Measurements from ENCODE around the gene FAM209B. TPM values are rescaled to one million over a fixed set of nuclear protein-coding genes. Genes with fewer than 3 reads are reported as not detected.
"Not testable (repeated sequence)": the region's sequence is repeated elsewhere in the genome, so short reads cannot be mapped to it uniquely, and the experiment has no call there.

The FAM209B gene
- not detected for total RNA-seq

GRCh38 chr20:56532946-56533345, at the start of gene FAM209B:
TSS of gene FAM209B (plus strand) at chr20:56533246. CDS start at chr20:56533342, 96 bp downstream.
- H3K36me3 ChIP-seq; H3K27me3 ChIP-seq; DNase-seq; intact Hi-C loops (cut with DNase I; ENCODE audit: low total_unique reads); ATAC-seq; H3K4me3 ChIP-seq; H3K27ac ChIP-seq; H3K4me1 ChIP-seq; in situ Hi-C loops (cut with MboI; ENCODE audit: low sequenced_read_pairs in 4 of 4); H3K9me3 ChIP-seq: not testable (repeated sequence)

- DNase-seq (no peak), ATAC-seq (no peak)
- Histone ChIP-seq H3K36me3 (peaks cover 0 to 69% of the 10 kb centered on the region in 2 donors), H3K9me3 (no peaks in the 10 kb centered on the region), H3K27me3 (no peaks in the 10 kb centered on the region), H3K4me1 (no peaks in the 10 kb centered on the region), H3K4me3 (no peak overlapping the region), H3K27ac (no peak overlapping the region)
- TF ChIP-seq CTCF (IDR thresholded peaks at IDR 0.05 in 4 of 5, conservative IDR thresholded peaks at IDR 0.05 in 1 of 5) (no peak), POLR2A (IDR thresholded peaks at IDR 0.05) (no peak)
- intact Hi-C loops (cut with DNase I; ENCODE audit: low total_unique reads) (no loop called here), in situ Hi-C loops (cut with MboI; ENCODE audit: low sequenced_read_pairs in 4 of 4) (no loop called here)
These were observed 49.1 kb upstream of the FAM209B start for GRCh38 chr20:56483970-56484369.

- ATAC-seq (no peak), DNase-seq (no peak)
- Histone ChIP-seq H3K4me3 (no peak overlapping the region), H3K36me3 (peaks cover 0 to 54% of the 10 kb centered on the region in 2 donors), H3K9me3 (no peaks in the 10 kb centered on the region), H3K27ac (no peak overlapping the region), H3K27me3 (no peaks in the 10 kb centered on the region), H3K4me1 (no peaks in the 10 kb centered on the region)
- TF ChIP-seq POLR2A (IDR thresholded peaks at IDR 0.05) (no peak), CTCF (IDR thresholded peaks at IDR 0.05 in 4 of 5, conservative IDR thresholded peaks at IDR 0.05 in 1 of 5) (no peak)
- intact Hi-C loops (cut with DNase I; ENCODE audit: low total_unique reads) (no loop called here), in situ Hi-C loops (cut with MboI; ENCODE audit: low sequenced_read_pairs in 4 of 4) (no loop called here)
These were observed 45.8 kb upstream of the FAM209B start for GRCh38 chr20:56487216-56487615.

- no peak for DNase-seq
- in situ Hi-C loops (cut with MboI; ENCODE audit: low sequenced_read_pairs in 4 of 4), result no loop called here
- TF ChIP-seq CTCF (IDR thresholded peaks at IDR 0.05 in 4 of 5, conservative IDR thresholded peaks at IDR 0.05 in 1 of 5) (no peak), POLR2A (IDR thresholded peaks at IDR 0.05) (no peak)
- Histone ChIP-seq H3K4me1 (no peaks in the 10 kb centered on the region), H3K27me3 (no peaks in the 10 kb centered on the region), H3K4me3 (no peak overlapping the region), H3K27ac (no peak overlapping the region), H3K9me3 (no peaks in the 10 kb centered on the region), H3K36me3 (peaks cover 0 to 42% of the 10 kb centered on the region in 2 donors)
- ATAC-seq, result no peak
- intact Hi-C loops (cut with DNase I; ENCODE audit: low total_unique reads), result no loop called here
These were observed 44.5 kb upstream of the FAM209B start for GRCh38 chr20:56488566-56488965.

GRCh38 chr20:56501116-56501515, 31.9 kb upstream of the FAM209B start:
- intact Hi-C loops (cut with DNase I; ENCODE audit: low total_unique reads), result no loop called here
- in situ Hi-C loops (cut with MboI; ENCODE audit: low sequenced_read_pairs in 4 of 4), result no loop called here

More at GRCh38 chr20:56501116-56501515, 31.9 kb upstream of the FAM209B start:
- no peak for ATAC-seq
- no peak for TF ChIP-seq CTCF (IDR thresholded peaks at IDR 0.05 in 4 of 5, conservative IDR thresholded peaks at IDR 0.05 in 1 of 5)
- TF ChIP-seq POLR2A (IDR thresholded peaks at IDR 0.05), result no peak
- H3K4me3 ChIP-seq, result no peak overlapping the region
- H3K27me3 ChIP-seq, result no peaks in the 10 kb centered on the region
- no peak for DNase-seq
- H3K9me3 ChIP-seq, result no peaks in the 10 kb centered on the region
- peaks cover 0 to 18% of the 10 kb centered on the region in 2 donors for H3K36me3 ChIP-seq
- no peak overlapping the region for H3K27ac ChIP-seq
- H3K4me1 ChIP-seq, result no peaks in the 10 kb centered on the region

Data from gastrocnemius medialis (tissue), 4 donors.